HepG2 (cell line): ENCODE results near the gene PSPH. TPM values are rescaled to one million over a fixed set of nuclear protein-coding genes. Genes with fewer than 3 reads are reported as not detected.

Experiments used
- FOSL1 ChIP-seq: sonication (generic); formaldehyde crosslinking; IDR thresholded peaks from 2 replicates; pipeline ENCODE4 v1.9.0; 2021; ENCODE audit warnings: missing genetic modification reagents, borderline replicate concordance
- FOXK2 ChIP-seq: fragments of 450-650 bp; IDR thresholded peaks from 2 replicates; pipeline ENCODE4 v1.6.1; 2016
- HNRNPL ChIP-seq: fragments of 200-400 bp; formaldehyde crosslinking; IDR thresholded peaks from 2 replicates; pipeline ENCODE4 v1.6.1; 2017; ENCODE audit warnings: mild to moderate bottlenecking, low read depth, low read length
- KLF12 ChIP-seq: sonication (generic); formaldehyde crosslinking; IDR thresholded peaks from 2 replicates; pipeline ENCODE4 v1.4.0; 2020; ENCODE audit warnings: missing genetic modification reagents, borderline replicate concordance
- MEF2D ChIP-seq: sonication (generic); formaldehyde crosslinking; IDR thresholded peaks from 2 replicates; pipeline ENCODE4 v1.5.1; 2020; ENCODE audit warnings: mild to moderate bottlenecking, missing genetic modification reagents
- MLLT10 ChIP-seq: sonication (generic); formaldehyde crosslinking; IDR thresholded peaks from 2 replicates; pipeline ENCODE4 v1.4.0; 2020; ENCODE audit warnings: missing genetic modification reagents
- NPAS2 ChIP-seq: sonication (generic); formaldehyde crosslinking; IDR thresholded peaks from 2 replicates; pipeline ENCODE4 v1.8.0; 2022; ENCODE audit warnings: mild to moderate bottlenecking, missing genetic modification reagents, borderline replicate concordance
- NR3C1 ChIP-seq: sonication (generic); formaldehyde crosslinking; IDR thresholded peaks from 2 replicates; pipeline ENCODE4 v1.4.0; 2020; ENCODE audit warnings: missing genetic modification reagents
- RFXAP ChIP-seq: sonication (generic); formaldehyde crosslinking; IDR thresholded peaks from 2 replicates; pipeline ENCODE4 v1.4.0; 2020; ENCODE audit warnings: missing genetic modification reagents, borderline replicate concordance
- SETDB1 ChIP-seq: sonication (generic); formaldehyde crosslinking; IDR thresholded peaks from 2 replicates; pipeline ENCODE4 v1.5.1; 2020; ENCODE audit warnings: missing genetic modification reagents, mild to moderate bottlenecking, borderline replicate concordance
- TGIF2 ChIP-seq: IDR thresholded peaks from 2 replicates; pipeline ENCODE4 v1.6.1; 2016; ENCODE audit warnings: control low read depth, missing compliant biosample characterization
- ZNF335 ChIP-seq: sonication (generic); formaldehyde crosslinking; IDR thresholded peaks from 2 replicates; pipeline ENCODE4 v1.4.0; 2020; ENCODE audit warnings: missing genetic modification reagents
- ZNF33B ChIP-seq: sonication (generic); formaldehyde crosslinking; IDR thresholded peaks from 2 replicates; pipeline ENCODE4 v1.5.1; 2020; ENCODE audit warnings: mild to moderate bottlenecking, missing genetic modification reagents
- ZNF737 ChIP-seq: sonication (generic); formaldehyde crosslinking; IDR thresholded peaks from 2 replicates; pipeline ENCODE4 v1.5.0; 2020; ENCODE audit warnings: missing genetic modification reagents, mild to moderate bottlenecking, borderline replicate concordance
- ZSCAN9 ChIP-seq: IDR thresholded peaks from 2 replicates; pipeline ENCODE4 v1.6.1; 2016; ENCODE audit warnings: borderline replicate concordance
- polyA plus RNA-seq, 8 experiments: library from polyadenylated mRNA; depleted of rRNA in 3 of 8; stranded (reverse) in 7 of 8; unstranded in 1 of 8; fragments of >200 nt; fragmentation: Illumina TruSeq in 4 of 8; extraction: Trizol in 4 of 8; gene quantifications; 2 replicates each; pipeline versions ENCODE4 v1.2.1 to v1.2.3, GENCODE V29; 2011 to 2016; ENCODE audit warnings: low read depth in 4 of 8, missing spikeins in 1 of 8, mixed read lengths in 1 of 8; ENCODE audit not compliant: insufficient read depth in 1 of 8
- total RNA-seq, 5 experiments: library from RNA; depleted of rRNA; stranded (reverse); fragments of >200 nt; fragmentation: Illumina TruSeq; extraction: Trizol; gene quantifications; 2 replicates each; pipeline ENCODE4 v1.2.3, GENCODE V29; 2016; ENCODE audit warnings: low read depth in 1 of 5
- TF ChIP-seq, protein P1 (sequence below): sonication (generic); formaldehyde crosslinking; IDR thresholded peaks from 2 replicates; pipeline ENCODE4 v1.5.0; 2020; ENCODE audit warnings: missing genetic modification reagents, mild to moderate bottlenecking, borderline replicate concordance
- TF ChIP-seq, protein P2 (sequence below): sonication (generic); formaldehyde crosslinking; IDR thresholded peaks from 2 replicates; pipeline ENCODE4 v1.4.0; 2020; ENCODE audit warnings: missing genetic modification reagents
- TF ChIP-seq, protein P3 (sequence below): sonication (generic); formaldehyde crosslinking; IDR thresholded peaks from 2 replicates; pipeline ENCODE4 v1.5.0; 2020; ENCODE audit warnings: mild to moderate bottlenecking, missing genetic modification reagents
- TF ChIP-seq, protein P4 (sequence below): sonication (generic); formaldehyde crosslinking; IDR thresholded peaks from 2 replicates; pipeline ENCODE4 v1.5.1; 2020; ENCODE audit warnings: mild to moderate bottlenecking, missing genetic modification reagents

PSPH gene
- total and polyA plus RNA-seq, 2 of the 13 experiments (the other 11 are each of a cell fraction or from before 2014, with no cell fraction given), result 85.5 to 124 TPM

DNA sequence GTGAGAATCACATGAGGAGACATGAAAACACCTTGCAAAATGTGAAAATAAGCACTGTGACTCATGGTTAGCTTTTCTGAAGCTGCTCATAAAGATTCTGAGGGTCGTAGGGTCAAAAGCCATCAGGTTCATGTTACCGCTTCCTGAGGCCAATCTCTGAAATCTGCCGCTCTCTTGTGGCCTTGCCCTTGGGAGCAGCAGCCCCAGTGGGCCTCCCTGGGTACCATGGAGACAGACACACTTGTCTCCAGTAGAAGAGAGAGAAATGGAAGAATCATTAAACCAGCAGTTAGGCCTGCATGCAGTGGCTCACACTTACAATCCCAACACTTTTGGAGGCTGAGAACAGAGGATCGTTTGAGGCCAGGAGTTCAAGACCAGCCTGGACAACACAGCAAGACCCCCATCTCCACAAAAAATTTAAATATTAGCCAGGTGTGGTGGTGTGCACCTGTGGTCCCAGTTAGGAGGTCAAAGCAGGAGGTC, 44.0 kb downstream of the PSPH start (continued):
- TF ChIP-seq MLLT10 (CRISPR knock-in tag) (no peak), TGIF2 (CRISPR knock-in tag) (no peak), HNRNPL (no peak), ZNF737 (CRISPR knock-in tag) (no peak), FOSL1 (peak; percentile 88; the same call in 1 of the 2 replicates), ZNF335 (peak; percentile 71), ZNF33B (CRISPR knock-in tag) (no peak), NR3C1 (CRISPR knock-in tag) (no peak), ZSCAN9 (CRISPR knock-in tag) (peak; percentile 86), FOXK2 (peak; percentile 76), RFXAP (CRISPR knock-in tag) (no peak), NPAS2 (CRISPR knock-in tag) (no peak), SETDB1 (CRISPR knock-in tag) (no peak), MEF2D (CRISPR knock-in tag) (peak; percentile 89), KLF12 (CRISPR knock-in tag) (no peak)
- TF ChIP-seq, protein P1, sequence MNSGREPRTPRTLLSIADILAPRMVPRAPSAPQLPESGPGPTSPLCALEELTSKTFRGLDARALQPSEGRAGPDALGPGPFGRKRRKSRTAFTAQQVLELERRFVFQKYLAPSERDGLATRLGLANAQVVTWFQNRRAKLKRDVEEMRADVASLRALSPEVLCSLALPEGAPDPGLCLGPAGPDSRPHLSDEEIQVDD, result no peak
- TF ChIP-seq, protein P2, sequence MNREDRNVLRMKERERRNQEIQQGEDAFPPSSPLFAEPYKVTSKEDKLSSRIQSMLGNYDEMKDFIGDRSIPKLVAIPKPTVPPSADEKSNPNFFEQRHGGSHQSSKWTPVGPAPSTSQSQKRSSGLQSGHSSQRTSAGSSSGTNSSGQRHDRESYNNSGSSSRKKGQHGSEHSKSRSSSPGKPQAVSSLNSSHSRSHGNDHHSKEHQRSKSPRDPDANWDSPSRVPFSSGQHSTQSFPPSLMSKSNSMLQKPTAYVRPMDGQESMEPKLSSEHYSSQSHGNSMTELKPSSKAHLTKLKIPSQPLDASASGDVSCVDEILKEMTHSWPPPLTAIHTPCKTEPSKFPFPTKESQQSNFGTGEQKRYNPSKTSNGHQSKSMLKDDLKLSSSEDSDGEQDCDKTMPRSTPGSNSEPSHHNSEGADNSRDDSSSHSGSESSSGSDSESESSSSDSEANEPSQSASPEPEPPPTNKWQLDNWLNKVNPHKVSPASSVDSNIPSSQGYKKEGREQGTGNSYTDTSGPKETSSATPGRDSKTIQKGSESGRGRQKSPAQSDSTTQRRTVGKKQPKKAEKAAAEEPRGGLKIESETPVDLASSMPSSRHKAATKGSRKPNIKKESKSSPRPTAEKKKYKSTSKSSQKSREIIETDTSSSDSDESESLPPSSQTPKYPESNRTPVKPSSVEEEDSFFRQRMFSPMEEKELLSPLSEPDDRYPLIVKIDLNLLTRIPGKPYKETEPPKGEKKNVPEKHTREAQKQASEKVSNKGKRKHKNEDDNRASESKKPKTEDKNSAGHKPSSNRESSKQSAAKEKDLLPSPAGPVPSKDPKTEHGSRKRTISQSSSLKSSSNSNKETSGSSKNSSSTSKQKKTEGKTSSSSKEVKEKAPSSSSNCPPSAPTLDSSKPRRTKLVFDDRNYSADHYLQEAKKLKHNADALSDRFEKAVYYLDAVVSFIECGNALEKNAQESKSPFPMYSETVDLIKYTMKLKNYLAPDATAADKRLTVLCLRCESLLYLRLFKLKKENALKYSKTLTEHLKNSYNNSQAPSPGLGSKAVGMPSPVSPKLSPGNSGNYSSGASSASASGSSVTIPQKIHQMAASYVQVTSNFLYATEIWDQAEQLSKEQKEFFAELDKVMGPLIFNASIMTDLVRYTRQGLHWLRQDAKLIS (CRISPR knock-in tag), result no peak
- TF ChIP-seq, protein P3, sequence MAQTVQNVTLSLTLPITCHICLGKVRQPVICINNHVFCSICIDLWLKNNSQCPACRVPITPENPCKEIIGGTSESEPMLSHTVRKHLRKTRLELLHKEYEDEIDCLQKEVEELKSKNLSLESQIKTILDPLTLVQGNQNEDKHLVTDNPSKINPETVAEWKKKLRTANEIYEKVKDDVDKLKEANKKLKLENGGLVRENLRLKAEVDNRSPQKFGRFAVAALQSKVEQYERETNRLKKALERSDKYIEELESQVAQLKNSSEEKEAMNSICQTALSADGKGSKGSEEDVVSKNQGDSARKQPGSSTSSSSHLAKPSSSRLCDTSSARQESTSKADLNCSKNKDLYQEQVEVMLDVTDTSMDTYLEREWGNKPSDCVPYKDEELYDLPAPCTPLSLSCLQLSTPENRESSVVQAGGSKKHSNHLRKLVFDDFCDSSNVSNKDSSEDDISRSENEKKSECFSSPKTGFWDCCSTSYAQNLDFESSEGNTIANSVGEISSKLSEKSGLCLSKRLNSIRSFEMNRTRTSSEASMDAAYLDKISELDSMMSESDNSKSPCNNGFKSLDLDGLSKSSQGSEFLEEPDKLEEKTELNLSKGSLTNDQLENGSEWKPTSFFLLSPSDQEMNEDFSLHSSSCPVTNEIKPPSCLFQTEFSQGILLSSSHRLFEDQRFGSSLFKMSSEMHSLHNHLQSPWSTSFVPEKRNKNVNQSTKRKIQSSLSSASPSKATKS (CRISPR knock-in tag), result no peak; the same call in 1 of the 2 replicates
- TF ChIP-seq, protein P4, sequence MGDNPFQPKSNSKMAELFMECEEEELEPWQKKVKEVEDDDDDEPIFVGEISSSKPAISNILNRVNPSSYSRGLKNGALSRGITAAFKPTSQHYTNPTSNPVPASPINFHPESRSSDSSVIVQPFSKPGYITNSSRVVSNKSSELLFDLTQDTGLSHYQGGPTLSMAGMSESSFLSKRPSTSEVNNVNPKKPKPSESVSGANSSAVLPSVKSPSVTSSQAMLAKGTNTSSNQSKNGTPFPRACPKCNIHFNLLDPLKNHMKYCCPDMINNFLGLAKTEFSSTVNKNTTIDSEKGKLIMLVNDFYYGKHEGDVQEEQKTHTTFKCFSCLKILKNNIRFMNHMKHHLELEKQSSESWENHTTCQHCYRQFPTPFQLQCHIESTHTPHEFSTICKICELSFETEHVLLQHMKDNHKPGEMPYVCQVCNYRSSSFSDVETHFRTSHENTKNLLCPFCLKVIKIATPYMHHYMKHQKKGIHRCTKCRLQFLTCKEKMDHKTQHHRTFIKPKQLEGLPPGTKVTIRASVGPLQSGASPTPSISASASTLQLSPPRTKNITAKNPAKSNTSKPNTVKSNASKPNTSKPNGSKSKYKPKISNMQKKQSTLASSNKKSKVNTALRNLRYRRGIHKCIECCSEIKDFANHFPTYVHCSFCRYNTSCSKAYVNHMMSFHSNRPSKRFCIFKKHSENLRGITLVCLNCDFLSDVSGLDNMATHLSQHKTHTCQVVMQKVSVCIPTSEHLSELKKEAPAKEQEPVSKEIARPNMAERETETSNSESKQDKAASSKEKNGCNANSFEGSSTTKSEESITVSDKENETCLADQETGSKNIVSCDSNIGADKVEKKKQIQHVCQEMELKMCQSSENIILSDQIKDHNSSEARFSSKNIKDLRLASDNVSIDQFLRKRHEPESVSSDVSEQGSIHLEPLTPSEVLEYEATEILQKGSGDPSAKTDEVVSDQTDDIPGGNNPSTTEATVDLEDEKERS (CRISPR knock-in tag), result peak; percentile 87; the same call in 1 of the 2 replicates
